ACC112 (cell line): ENCODE data around the gene CFAP410.
"Not testable (repeated sequence)": the region's sequence is repeated elsewhere in the genome, so short reads cannot be mapped to it uniquely, and the experiment has no call there.

ENCODE experiments used
- H2AFZ ChIP-seq: fragments of 200-600 bp; sonication (generic); one replicate; pipeline ENCODE4 v1.6.0; 2017; ENCODE audit warnings: antibody characterized with exemption, low read length; ENCODE audit not compliant: unreplicated experiment
- H3K27ac ChIP-seq: fragments of 200-600 bp; sonication (generic); 2 replicates; pipeline ENCODE4 v1.5.1; 2014; ENCODE audit warnings: low read depth, mild to moderate bottlenecking, antibody characterized with exemption, low read length, moderate library complexity
- H3K27me3 ChIP-seq: fragments of 200-600 bp; sonication (generic); 2 replicates; pipeline ENCODE4 v1.6.1; 2014; ENCODE audit warnings: mild to moderate bottlenecking, antibody characterized with exemption, low read length, moderate library complexity, mixed read lengths; ENCODE audit not compliant: insufficient read depth
- H3K36me3 ChIP-seq: fragments of 200-600 bp; sonication (generic); 2 replicates; pipeline ENCODE4 v1.6.1; 2016; ENCODE audit warnings: mild to moderate bottlenecking, antibody characterized with exemption, low read length, moderate library complexity, mixed read lengths; ENCODE audit not compliant: insufficient read depth
- H3K4me1 ChIP-seq: fragments of 200-600 bp; sonication (generic); one replicate; pipeline ENCODE4 v1.6.1; 2016; ENCODE audit warnings: low read length, mixed read lengths; ENCODE audit not compliant: insufficient read depth, unreplicated experiment, control insufficient read depth
- H3K4me3 ChIP-seq: fragments of 200-600 bp; sonication (generic); 2 replicates; pipeline ENCODE4 v1.5.1; 2014; ENCODE audit warnings: mild to moderate bottlenecking, low read depth, low read length
- H3K79me2 ChIP-seq: fragments of 200-600 bp; sonication (generic); one replicate; pipeline ENCODE4 v1.6.0; 2016; ENCODE audit warnings: low read length; ENCODE audit not compliant: control insufficient read depth, unreplicated experiment, insufficient read depth

CFAP410 gene

DNA sequence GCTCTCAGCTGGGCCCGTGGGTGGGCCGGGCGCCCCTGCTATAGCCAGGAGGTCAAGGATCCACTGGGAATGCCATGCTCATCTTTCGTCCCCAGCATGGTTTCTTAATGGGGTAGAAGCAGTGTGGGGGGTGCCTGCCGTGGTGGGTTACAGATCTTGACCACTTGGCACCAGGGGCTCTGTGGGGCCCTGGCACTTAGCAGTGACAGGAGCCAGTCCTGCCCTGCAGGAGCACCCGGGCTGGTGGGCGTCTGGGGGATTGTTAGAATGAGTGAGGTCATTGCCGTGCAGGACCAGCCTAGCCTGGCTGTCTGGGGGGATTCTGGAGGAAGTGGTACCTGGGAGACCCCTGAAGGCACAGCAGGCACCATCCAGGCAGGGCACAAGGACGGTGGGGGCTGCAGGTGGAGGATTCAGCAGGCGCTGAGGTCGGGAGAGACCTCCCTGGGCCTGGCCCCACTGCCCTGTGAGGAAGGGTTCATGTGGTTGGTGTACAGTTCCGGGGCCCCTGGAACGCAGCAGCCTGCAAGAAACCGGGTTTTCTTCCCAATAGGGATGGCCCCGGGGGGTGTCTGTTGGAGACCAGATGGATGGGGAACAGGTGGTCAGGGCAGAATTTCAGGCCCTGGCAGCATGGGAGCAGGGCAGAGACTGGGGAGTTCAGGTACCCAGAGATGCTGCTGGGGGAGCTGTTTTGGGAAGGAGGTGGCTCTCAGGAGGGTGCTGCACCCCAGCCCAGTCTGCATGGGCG, 48.7 kb downstream of the CFAP410 start:
- H3K27me3 ChIP-seq, result 0 out of 2 replicates have a peak, but pooled peaks cover 10% of the 10 kb centered on the region
- H3K36me3 ChIP-seq, result no peaks in the 10 kb centered on the region
- H3K27ac ChIP-seq, result no peak overlapping the region
- no peak overlapping the region for H2AFZ ChIP-seq
- no peak overlapping the region for H3K4me3 ChIP-seq
- H3K79me2 ChIP-seq, result no peaks in the 10 kb centered on the region
- H3K4me1 ChIP-seq, result peaks cover 7% of the 10 kb centered on the region

DNA sequence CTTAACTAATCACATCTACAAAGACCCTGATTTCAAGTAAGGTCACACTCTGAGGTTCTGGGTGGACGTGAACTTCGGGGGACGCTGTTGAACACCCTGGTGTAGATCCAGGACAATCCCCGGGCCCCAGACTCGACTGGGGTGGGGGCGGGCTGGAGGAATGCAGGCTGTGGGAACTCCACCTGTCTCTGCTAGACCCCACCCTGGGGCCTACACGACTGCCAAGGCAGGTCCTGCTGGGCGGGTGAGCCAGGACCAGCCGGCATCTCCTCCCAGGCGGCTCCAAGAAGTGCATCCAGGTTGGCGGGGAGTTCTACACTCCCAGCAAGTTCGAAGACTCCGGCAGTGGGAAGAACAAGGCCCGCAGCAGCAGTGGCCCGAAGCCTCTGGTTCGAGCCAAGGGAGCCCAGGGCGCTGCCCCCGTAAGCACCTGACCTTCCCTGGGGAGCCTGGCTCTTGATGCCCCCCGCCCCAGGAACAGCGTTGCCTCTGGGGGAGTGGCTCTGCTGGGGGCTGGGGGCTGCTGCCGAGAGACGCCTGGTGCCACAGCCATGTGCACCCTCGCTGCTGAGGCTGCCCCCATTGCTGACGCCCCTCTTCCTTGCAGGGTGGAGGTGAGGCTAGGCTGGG, 49.7 kb downstream of the CFAP410 start:
- Histone ChIP-seq H3K36me3 (no peaks in the 10 kb centered on the region), H2AFZ (no peak overlapping the region), H3K27me3 (0 out of 2 replicates have a peak, but pooled peaks cover 10% of the 10 kb centered on the region), H3K4me1 (peaks cover 4% of the 10 kb centered on the region), H3K4me3 (no peak overlapping the region), H3K79me2 (no peaks in the 10 kb centered on the region), H3K27ac (no peak overlapping the region)

DNA sequence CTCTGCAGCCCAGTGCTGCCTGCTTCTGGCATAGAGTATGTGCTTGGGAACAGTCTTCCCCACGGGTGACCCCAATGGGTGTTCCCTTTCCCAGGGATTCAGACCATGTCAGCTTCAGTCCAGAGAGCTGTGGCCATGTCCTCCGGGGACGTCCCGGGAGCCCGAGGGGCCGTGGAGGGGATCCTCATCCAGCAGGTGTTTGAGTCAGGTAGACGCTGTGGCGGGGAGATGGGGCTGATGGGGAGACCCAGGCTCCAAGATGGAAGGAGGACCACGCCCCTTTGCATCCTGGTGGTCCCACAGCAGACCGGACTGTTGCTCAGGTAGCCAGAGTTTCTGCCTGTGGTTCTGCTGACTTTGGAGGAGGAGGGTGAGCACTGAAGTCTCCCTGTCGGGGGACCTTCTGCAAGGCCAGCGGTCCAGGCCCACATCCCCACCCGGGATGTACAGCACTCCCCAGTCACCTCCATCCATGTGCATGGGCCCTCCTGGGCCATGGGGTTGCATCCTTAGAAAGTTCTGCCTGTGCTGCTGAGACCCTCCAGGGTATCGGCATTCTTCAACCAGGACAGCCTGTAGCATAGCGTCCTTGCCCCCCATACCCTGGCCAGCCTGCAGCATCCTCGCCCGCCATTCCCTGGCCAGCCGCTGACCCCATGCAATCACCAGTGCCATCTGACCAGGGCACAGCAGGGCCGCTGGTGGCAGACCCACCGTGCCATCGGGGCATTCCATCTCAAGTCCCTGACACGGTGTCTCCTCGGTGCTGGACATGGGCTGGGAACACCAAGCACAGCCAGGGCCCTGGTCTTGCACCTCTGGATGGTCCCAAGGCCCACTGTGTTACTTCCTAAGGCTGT, 50.7 kb downstream of the CFAP410 start:
- Histone ChIP-seq H3K4me3 (no peak overlapping the region), H3K27me3 (0 out of 2 replicates have a peak, but pooled peaks cover 10% of the 10 kb centered on the region), H3K79me2 (no peaks in the 10 kb centered on the region), H3K36me3 (no peaks in the 10 kb centered on the region), H2AFZ (no peak overlapping the region), H3K4me1 (no peaks in the 10 kb centered on the region), H3K27ac (no peak overlapping the region)

DNA sequence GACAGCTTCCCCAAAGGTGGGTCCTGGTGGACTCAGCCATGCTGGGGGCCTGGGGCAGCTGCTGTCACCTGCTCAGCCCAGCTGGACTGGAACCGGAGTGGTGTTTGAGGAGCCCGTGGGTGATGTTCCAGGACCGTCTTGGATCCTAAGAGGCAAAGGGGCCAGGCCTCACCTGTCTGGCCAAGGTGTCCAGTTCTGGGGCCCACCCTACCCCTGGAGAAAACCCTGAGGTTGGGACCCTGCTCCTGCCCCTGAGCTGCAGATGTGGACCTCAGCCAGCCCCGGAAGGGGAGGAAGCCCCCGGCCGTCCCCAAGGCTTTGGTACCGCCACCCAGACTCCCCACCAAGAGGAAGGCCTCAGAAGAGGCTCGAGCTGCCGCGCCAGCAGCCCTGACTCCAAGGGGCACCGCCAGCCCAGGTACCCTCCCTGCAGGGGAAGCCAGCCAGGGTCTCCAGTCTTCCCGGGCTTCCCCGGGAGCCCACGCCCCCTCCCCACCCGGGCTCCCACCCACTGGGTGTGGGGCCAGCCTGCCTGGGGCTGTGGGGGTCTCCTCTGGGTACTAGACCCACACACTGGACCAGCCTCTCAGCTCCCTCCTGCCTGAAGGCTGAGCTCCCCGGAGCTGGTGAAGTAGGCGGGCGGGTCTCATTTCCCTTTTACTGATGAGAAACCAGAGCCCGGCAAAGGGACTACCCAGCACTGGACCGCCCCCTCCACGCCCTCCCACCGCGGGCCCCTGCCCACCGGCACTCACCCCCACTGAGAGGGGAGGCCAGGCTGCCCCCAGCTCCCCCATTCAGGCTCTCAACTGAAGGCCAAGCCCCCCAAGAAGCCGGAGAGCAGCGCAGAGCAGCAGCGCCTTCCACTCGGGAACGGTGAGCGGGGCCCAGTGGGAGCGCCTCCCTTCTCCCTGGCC, 52.2 kb downstream of the CFAP410 start:
- Histone ChIP-seq H3K4me1 (no peaks in the 10 kb centered on the region), H3K27me3 (0 out of 2 replicates have a peak, but pooled peaks cover 10% of the 10 kb centered on the region), H3K36me3 (no peaks in the 10 kb centered on the region), H3K27ac (no peak overlapping the region), H2AFZ (no peak overlapping the region), H3K79me2 (no peaks in the 10 kb centered on the region), H3K4me3 (no peak overlapping the region)

DNA sequence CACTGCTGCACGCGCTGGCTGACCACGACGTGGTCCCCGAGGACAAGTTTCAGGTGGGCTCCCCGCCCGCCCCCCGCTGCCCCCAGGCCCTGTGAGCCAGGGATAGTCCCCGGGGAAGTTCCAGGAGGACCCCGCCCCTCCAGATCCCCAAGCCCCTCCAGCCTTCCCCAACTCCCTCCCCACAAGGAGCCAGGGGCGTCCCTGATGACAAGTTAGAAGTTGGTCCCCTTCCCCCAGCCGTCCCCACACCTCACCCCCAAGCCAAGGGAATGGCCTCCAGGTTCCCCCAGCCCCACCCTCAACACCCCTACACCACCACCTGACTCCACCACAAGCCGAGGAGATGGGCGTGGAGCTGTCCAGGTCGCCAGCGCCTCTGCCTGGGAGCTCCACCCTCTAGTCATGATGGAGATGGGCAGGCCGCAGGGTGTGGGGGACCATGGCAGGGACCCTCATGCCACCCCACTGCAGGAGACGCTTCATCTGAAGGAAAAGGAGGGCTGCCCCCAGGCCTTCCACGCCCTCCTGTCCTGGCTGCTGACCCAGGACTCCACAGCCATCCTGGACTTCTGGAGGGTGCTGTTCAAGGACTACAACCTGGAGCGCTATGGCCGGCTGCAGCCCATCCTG, 53.0 kb downstream of the CFAP410 start:
- Histone ChIP-seq H2AFZ (no peak overlapping the region), H3K36me3 (no peaks in the 10 kb centered on the region), H3K4me3 (peak overlapping the region; percentile 37; the same call in 1 of the 2 replicates), H3K79me2 (no peaks in the 10 kb centered on the region), H3K4me1 (no peaks in the 10 kb centered on the region), H3K27me3 (0 out of 2 replicates have a peak, but pooled peaks cover 10% of the 10 kb centered on the region), H3K27ac (no peak overlapping the region)

DNA sequence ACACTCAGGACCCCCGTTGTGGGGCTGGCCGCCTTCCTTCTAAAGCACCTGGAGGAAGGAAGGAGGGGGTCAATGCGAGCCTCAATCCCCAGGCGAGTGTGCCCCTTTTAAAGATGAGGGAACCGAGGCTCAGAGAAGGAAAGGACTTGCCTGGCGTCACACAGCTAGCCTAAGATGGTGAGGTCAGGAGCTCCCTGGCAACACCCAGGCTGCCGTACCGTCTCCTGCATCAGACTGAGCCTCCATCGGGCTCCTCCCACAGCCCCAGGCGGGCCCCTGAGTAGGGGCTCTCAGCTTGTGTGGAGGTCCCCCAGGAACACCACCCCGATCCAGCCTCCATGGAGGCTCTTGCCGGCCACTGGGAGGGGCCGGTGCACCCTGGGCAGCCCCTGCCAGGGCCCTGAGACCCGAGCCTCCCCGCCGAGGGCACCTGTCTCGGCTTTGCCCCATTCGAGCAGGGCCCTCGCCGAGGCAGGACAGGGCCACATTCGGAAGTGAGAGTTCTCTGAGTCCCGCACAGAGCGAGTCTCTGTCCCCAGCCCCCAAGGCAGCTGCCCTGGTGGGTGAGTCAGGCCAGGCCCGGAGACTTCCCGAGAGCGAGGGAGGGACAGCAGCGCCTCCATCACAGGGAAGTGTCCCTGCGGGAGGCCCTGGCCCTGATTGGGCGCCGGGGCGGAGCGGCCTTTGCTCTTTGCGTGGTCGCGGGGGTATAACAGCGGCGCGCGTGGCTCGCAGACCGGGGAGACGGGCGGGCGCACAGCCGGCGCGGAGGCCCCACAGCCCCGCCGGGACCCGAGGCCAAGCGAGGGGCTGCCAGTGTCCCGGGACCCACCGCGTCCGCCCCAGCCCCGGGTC, 53.8 kb downstream of the CFAP410 start, which contains the start of gene AIRE:
TSS of gene AIRE (plus strand) at position 739 of the 855 bp plus-strand sequence. CDS start 131 bp downstream, outside the sequence.
- H3K4me3 ChIP-seq, result peak within 1 kb of the TSS; percentile 37; the same call in 1 of the 2 replicates
- H3K36me3 ChIP-seq, result no peaks in the 10 kb centered on the region
- H3K79me2 ChIP-seq, result no peaks in the 10 kb centered on the region
- no peak within 1 kb of the TSS for H2AFZ ChIP-seq
- no peak within 1 kb of the TSS for H3K27ac ChIP-seq
- H3K4me1 ChIP-seq, result no peaks in the 10 kb centered on the region
- 0 out of 2 replicates have a peak, but pooled peaks cover 10% of the 10 kb centered on the region for H3K27me3 ChIP-seq

DNA sequence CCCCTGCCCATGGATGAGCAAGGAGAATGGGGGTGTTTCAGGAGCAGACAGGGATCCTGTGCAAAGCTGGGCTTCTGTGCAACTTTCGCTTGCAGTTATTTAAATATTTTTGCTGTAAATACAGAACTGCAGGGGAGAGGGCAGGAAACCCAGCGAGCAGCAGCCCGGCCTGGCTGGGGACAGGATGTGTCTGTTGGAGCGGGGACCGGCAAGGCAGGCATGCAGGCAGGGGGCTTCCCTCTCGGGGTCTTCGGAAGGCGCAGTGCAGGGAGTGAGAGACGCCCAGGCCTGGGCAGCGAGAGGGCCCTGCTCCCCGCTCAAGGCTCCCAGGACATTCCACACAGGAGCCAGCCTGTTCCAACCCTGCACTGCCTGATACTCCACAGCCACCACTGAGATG, 55.2 kb downstream of the CFAP410 start:
- no peak overlapping the region for H3K27ac ChIP-seq
- H3K79me2 ChIP-seq, result no peaks in the 10 kb centered on the region
- no peaks in the 10 kb centered on the region for H3K36me3 ChIP-seq
- 0 out of 2 replicates have a peak, but pooled peaks cover 10% of the 10 kb centered on the region for H3K27me3 ChIP-seq
- no peaks in the 10 kb centered on the region for H3K4me1 ChIP-seq
- no peak overlapping the region for H2AFZ ChIP-seq
- no peak overlapping the region for H3K4me3 ChIP-seq

DNA sequence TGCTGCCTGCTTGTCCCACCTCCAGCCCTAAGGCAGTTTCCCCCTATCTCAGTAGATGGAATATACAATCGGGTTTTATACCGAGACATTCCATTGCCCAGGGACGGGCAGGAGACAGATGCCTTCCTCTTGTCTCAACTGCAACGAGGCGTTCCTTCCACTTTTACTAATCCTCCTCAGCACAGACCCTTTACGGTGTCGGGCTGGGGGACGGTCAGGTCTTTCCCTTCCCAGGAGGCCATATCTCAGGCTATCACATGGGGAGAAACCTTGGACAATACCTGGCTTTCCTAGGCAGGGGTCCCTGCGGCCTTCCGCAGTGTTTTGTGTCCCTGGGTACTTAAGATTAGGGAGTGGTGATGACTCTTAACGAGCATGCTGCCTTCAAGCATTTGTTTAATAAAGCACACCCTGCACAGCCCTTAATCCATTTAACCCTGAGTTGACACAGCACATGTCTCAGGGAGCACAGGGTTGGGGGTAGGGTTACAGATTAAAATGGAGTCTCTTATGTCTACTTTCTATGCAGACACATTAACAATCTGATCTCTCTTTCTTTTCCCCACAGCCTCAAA, 55.9 kb downstream of the CFAP410 start:
- not testable (repeated sequence) for H3K36me3 ChIP-seq, H3K27me3 ChIP-seq, H3K27ac ChIP-seq, H3K79me2 ChIP-seq, H3K4me3 ChIP-seq, H2AFZ ChIP-seq, H3K4me1 ChIP-seq

DNA sequence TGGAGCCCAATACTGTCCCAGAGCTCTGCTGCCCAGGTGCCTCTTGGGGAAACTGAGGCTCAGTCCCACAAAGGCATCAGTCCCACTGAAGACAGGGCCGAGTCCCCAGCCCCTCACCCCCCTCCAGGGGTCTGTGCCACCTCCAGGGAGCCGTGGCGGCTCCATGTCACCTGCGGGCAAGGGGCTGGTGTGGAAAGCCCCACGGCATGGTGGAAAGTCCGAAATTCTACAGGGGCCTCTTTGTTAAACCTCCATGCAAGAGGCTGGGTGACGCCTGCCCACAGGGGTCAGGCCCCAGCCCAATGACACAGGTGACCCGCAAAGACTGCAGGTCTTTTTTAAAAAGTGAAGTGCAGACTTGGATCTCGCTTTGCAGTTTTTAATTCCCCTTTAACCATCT, 56.8 kb downstream of the CFAP410 start:
- Histone ChIP-seq H3K27me3 (0 out of 2 replicates have a peak, but pooled peaks cover 10% of the 10 kb centered on the region), H3K27ac (no peak overlapping the region), H3K36me3 (no peaks in the 10 kb centered on the region), H2AFZ (no peak overlapping the region), H3K4me1 (no peaks in the 10 kb centered on the region), H3K4me3 (no peak overlapping the region), H3K79me2 (no peaks in the 10 kb centered on the region)
